A549 (cell line): ENCODE results near the gene ZNF827. TPM values are rescaled to one million over a fixed set of nuclear protein-coding genes. Genes with fewer than 3 reads are reported as not detected.

Source experiments
- ATAC-seq, 2 experiments: fragments of 200-7000 bp in 1 of 2; fragments of >200 bp in 1 of 2; cut with Nextera tagmentation in 1 of 2; cut with Tn5 transposase in 1 of 2; 3 replicates each; pipeline versions ENCODE4 v1.8.0 to v1.9.1; 2018 to 2020; ENCODE audit warnings: mild to moderate bottlenecking in 1 of 2, moderate library complexity in 1 of 2
- CTCF ChIA-PET: fragments of 300-600 bp; sonication (Branson Sonifier 250); formaldehyde crosslinking; extraction: SDS; loops from one replicate; lab custom pipeline; 2021; ENCODE audit warnings: antibody characterized with exemption, inconsistent platforms; lab: Yijun Ruan, JAX
- POLR2A ChIA-PET: fragments of 350-600 bp; formaldehyde crosslinking; extraction: SDS; loops from one replicate; lab custom pipeline; 2021; ENCODE audit warnings: antibody characterized with exemption, inconsistent platforms; lab: Yijun Ruan, JAX
- DNase-seq, 2 experiments: peaks; one replicate each; pipeline versions ENCODE4 v3.0.0 to v3.0.0-alpha.2; 2011 to 2016; ENCODE audit warnings: low read depth in 1 of 2, low spot score in 1 of 2
- FAIRE-seq: peaks from 2 replicates; lab custom pipeline; 2011; peaks lifted over from hg19 to GRCh38; lab: Jason Lieb, UNC
- H3K27ac ChIP-seq, 2 experiments: fragments of >200 bp; sonication (Bioruptor Twin); formaldehyde crosslinking; 3 replicates each; pipeline ENCODE4 v1.5.1; 2016 to 2017
- H3K4me1 ChIP-seq: fragments of >200 bp; sonication (Bioruptor Twin); formaldehyde crosslinking; 3 replicates; pipeline ENCODE4 v1.6.1; 2016
- H3K4me2 ChIP-seq: fragments of >200 bp; sonication (Bioruptor Twin); formaldehyde crosslinking; 3 replicates; pipeline ENCODE4 v1.6.1; 2016
- H3K4me3 ChIP-seq: fragments of >200 bp; sonication (Bioruptor Twin); formaldehyde crosslinking; 3 replicates; pipeline ENCODE4 v1.5.1; 2016
- H3K9me3 ChIP-seq: fragments of >200 bp; sonication (Bioruptor Twin); formaldehyde crosslinking; 3 replicates; pipeline ENCODE4 v1.6.1; 2016
- CBX2 ChIP-seq: fragments of 200-600 bp; sonication (generic); IDR thresholded peaks from 2 replicates; pipeline ENCODE4 v1.6.1; 2016; ENCODE audit warnings: low read depth, mild to moderate bottlenecking, borderline replicate concordance
- CHD2 ChIP-seq: fragments of 150-350 bp; IDR thresholded peaks from 2 replicates; pipeline ENCODE4 v1.6.1; 2014; ENCODE audit warnings: low read length; ENCODE audit not compliant: partially characterized antibody
- CHD4 ChIP-seq: fragments of 200-600 bp; sonication (generic); IDR thresholded peaks from 2 replicates; pipeline ENCODE4 v1.6.1; 2016; ENCODE audit warnings: antibody characterized with exemption, mild to moderate bottlenecking, borderline replicate concordance
- ELK1 ChIP-seq: fragments of 150-350 bp; IDR thresholded peaks from 2 replicates; pipeline ENCODE4 v1.6.1; 2014; ENCODE audit warnings: low read depth, mild to moderate bottlenecking, low read length
- ESRRA ChIP-seq: fragments of 150-350 bp; IDR thresholded peaks from 2 replicates; pipeline ENCODE4 v1.6.1; 2014; ENCODE audit warnings: mild to moderate bottlenecking, low read length, borderline replicate concordance
- GATA3 ChIP-seq: IDR thresholded peaks from 2 replicates; pipeline ENCODE4 v1.6.1; 2012; ENCODE audit warnings: borderline replicate concordance
- HOXB13 ChIP-seq: fragments of 250-450 bp; sonication (Bioruptor Pico); IDR thresholded peaks from 2 replicates; pipeline ENCODE4 v1.5.0; 2020; ENCODE audit warnings: low read depth, mild to moderate bottlenecking, moderate library complexity
- JUNB ChIP-seq: fragments of >200 bp; sonication (Bioruptor Twin); formaldehyde crosslinking; IDR thresholded peaks from 2 replicates; pipeline ENCODE4 v1.6.1; 2016
- KDM5A ChIP-seq: fragments of 200-600 bp; sonication (generic); IDR thresholded peaks from 2 replicates; pipeline ENCODE4 v1.6.1; 2016; ENCODE audit warnings: antibody characterized with exemption, mild to moderate bottlenecking
- MAFK ChIP-seq: fragments of 450-650 bp; IDR thresholded peaks from 2 replicates; pipeline ENCODE4 v1.6.1; 2014; ENCODE audit not compliant: partially characterized antibody
- MAZ ChIP-seq: fragments of 150-350 bp; IDR thresholded peaks from 2 replicates; pipeline ENCODE4 v1.6.1; 2014; ENCODE audit warnings: antibody characterized with exemption, low read depth, low read length, borderline replicate concordance
- NFE2L2 ChIP-seq: fragments of 150-350 bp; conservative IDR thresholded peaks from 2 replicates; pipeline ENCODE4 v1.6.1; 2014; ENCODE audit warnings: low read length
- NPAS2 ChIP-seq: fragments of 250-450 bp; sonication (Bioruptor Pico); IDR thresholded peaks from 2 replicates; pipeline ENCODE4 v1.8.0; 2022; ENCODE audit warnings: mild to moderate bottlenecking, moderate library complexity, borderline replicate concordance
- POLR2AphosphoS2 ChIP-seq: conservative IDR thresholded peaks from 2 replicates; pipeline ENCODE4 v1.6.1; 2012; ENCODE audit warnings: low read length, improper control_type of control experiment, inconsistent platforms
- RAD21 ChIP-seq, 2 experiments: fragments of >200 bp in 1 of 2; sonication (Bioruptor Twin) in 1 of 2; formaldehyde crosslinking in 1 of 2; IDR thresholded peaks in 1 of 2; conservative IDR thresholded peaks in 1 of 2; 2 replicates in 1 of 2; 3 replicates in 1 of 2; pipeline ENCODE4 v1.6.1; 2012 to 2018; ENCODE audit warnings: inconsistent platforms in 1 of 2
- RNF2 ChIP-seq: fragments of 200-600 bp; sonication (generic); IDR thresholded peaks from 2 replicates; pipeline ENCODE4 v1.6.1; 2016; ENCODE audit warnings: low read depth, mild to moderate bottlenecking, antibody characterized with exemption, moderate library complexity, borderline replicate concordance
- TP53 ChIP-seq: fragments of 250-450 bp; sonication (Bioruptor Pico); IDR thresholded peaks from 2 replicates; pipeline ENCODE4 v1.5.0; 2021; ENCODE audit warnings: mild to moderate bottlenecking, moderate library complexity
- ZFP36 ChIP-seq: fragments of 450-650 bp; IDR thresholded peaks from 2 replicates; pipeline ENCODE4 v1.6.1; 2014; ENCODE audit warnings: borderline replicate concordance; ENCODE audit not compliant: partially characterized antibody
- WGBS: methylation state at CpG from one replicate; pipeline ENCODE4 v1.1.6; 2017; ENCODE audit errors: missing lambda C conversion rate; 5-methylcytosine and 5-hydroxymethylcytosine counted together
- polyA plus RNA-seq, 4 experiments: library from polyadenylated mRNA; depleted of rRNA in 3 of 4; stranded (reverse); fragments of >200 nt; fragmentation: RNase III in 1 of 4; extraction: RNeasy Plus Mini Kit Qiagen cat#74134 plus additional on column Dnase treatment in 1 of 4; gene quantifications; 2 replicates in 3 of 4; 3 replicates in 1 of 4; pipeline ENCODE4 v1.2.3, GENCODE V29; 2011 to 2017
- TF ChIP-seq, protein P1 (sequence below): fragments of 200-600 bp; sonication (generic); IDR thresholded peaks from 2 replicates; pipeline ENCODE4 v1.6.1; 2016; ENCODE audit warnings: antibody characterized with exemption, mild to moderate bottlenecking, moderate library complexity

The ZNF827 gene
- polyA plus RNA-seq, 2 of the 4 experiments (the other 2 are of a cell fraction) = 3.8 to 4.2 TPM

DNA sequence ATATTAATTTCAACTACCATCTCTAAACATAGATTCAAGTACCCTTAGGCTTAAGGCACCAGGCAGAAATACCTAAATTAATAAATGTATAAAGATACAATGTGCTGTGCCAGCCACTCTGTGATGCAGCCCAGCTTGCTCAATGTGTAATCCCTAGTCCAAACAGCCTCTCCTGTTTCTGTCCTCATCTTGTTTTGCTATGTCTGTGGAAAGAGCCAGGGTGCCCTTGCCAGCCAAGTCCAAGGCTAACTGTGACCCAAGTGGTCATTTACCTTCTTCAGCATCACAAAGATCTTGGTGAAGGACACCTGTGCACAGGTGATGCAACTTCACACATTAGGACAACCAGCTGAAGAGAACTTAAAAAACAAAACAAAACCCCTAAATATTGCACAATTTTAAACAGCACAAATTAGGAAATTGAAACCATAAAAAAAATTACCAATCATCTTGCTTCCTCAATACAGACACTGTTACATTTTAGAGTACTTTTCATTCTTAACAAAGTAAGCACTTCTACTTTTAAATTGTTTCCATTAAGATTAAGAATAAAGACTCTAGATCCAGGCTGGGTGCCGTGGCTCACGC is 169.1 kb downstream of the ZNF827 start (continued):
- TF ChIP-seq RNF2 = no peak

DNA sequence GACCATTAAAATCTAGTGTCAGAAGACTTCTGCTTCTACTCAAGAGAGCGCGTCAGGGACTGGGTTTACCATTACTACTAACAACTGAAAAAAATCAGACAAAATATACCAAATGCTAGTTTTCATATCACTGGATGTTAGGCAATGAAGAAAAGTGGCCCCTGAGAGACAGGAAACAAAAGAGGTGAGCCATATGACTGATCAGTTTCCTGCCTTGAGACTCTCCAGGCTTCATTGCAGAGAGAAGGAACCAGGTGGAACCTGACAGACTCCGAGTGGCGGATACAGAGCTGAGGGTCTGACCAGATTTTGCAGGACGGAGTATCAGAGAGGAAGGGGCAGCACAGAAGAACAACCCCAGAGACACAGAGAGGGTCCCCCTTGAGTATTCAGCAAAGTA is 172.3 kb downstream of the ZNF827 start:
- TF ChIP-seq RAD21 (conservative IDR thresholded peaks at IDR 0.05 in 1 of 2, IDR thresholded peaks at IDR 0.05 in 1 of 2) (no peak), NFE2L2 (no peak), ESRRA (no peak), CBX2 (no peak), ZFP36 (no peak), NPAS2 (CRISPR knock-in tag) (no peak), ELK1 (no peak), TP53 (CRISPR knock-in tag) (no peak), KDM5A (no peak), MAFK (no peak), CHD2 (no peak), JUNB (no peak), HOXB13 (CRISPR knock-in tag) (no peak), CHD4 (no peak), RNF2 (no peak)
- TF ChIP-seq, protein P1, sequence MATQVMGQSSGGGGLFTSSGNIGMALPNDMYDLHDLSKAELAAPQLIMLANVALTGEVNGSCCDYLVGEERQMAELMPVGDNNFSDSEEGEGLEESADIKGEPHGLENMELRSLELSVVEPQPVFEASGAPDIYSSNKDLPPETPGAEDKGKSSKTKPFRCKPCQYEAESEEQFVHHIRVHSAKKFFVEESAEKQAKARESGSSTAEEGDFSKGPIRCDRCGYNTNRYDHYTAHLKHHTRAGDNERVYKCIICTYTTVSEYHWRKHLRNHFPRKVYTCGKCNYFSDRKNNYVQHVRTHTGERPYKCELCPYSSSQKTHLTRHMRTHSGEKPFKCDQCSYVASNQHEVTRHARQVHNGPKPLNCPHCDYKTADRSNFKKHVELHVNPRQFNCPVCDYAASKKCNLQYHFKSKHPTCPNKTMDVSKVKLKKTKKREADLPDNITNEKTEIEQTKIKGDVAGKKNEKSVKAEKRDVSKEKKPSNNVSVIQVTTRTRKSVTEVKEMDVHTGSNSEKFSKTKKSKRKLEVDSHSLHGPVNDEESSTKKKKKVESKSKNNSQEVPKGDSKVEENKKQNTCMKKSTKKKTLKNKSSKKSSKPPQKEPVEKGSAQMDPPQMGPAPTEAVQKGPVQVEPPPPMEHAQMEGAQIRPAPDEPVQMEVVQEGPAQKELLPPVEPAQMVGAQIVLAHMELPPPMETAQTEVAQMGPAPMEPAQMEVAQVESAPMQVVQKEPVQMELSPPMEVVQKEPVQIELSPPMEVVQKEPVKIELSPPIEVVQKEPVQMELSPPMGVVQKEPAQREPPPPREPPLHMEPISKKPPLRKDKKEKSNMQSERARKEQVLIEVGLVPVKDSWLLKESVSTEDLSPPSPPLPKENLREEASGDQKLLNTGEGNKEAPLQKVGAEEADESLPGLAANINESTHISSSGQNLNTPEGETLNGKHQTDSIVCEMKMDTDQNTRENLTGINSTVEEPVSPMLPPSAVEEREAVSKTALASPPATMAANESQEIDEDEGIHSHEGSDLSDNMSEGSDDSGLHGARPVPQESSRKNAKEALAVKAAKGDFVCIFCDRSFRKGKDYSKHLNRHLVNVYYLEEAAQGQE = no peak
- FAIRE-seq (no peak), DNase-seq (no peak), ATAC-seq (no peak)
- Histone ChIP-seq H3K9me3 (no peaks in the 10 kb centered on the region), H3K4me3 (no peak overlapping the region), H3K4me2 (no peak overlapping the region), H3K4me1 (no peaks in the 10 kb centered on the region), H3K27ac (no peak overlapping the region)
- 96% methylated on average over 5 of the region's 5 CpGs for WGBS
- ChIA-PET POLR2A (no interaction called here), CTCF (no interaction called here)

DNA sequence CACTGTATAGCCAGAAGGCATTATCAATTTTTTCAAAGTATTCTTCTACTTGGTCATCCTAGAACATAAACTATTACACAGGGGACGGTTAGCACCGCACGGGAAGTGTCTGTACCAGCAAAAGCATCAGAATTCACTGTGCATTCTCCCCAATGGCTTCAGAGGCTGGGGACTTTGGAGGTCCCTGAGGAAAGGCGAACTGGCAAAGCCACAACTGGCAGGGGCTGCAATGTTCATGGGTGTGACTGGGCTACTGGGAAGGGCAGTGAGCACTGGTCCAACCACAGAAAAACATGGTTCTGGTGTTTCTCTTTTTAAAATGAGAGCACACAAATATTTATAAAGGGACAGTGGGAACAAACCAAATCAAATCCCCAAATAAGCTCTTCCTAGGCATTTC is 175.2 kb downstream of the ZNF827 start:
- POLR2A ChIA-PET = no interaction called here
- Histone ChIP-seq H3K4me1 (no peaks in the 10 kb centered on the region), H3K4me3 (no peak overlapping the region), H3K9me3 (no peaks in the 10 kb centered on the region), H3K27ac (no peak overlapping the region), H3K4me2 (no peak overlapping the region)
- no peak for TF ChIP-seq POLR2AphosphoS2
- TF ChIP-seq HOXB13 (CRISPR knock-in tag) = no peak
- TF ChIP-seq MAZ = no peak
- TF ChIP-seq GATA3 = no peak
- TF ChIP-seq, protein P1 = no peak
- CTCF ChIA-PET = no interaction called here
- DNase-seq (no peak), FAIRE-seq (no peak), ATAC-seq (no peak)
- 93% methylated on average over 4 of the region's 4 CpGs for whole genome bisulfite sequencing
